ENCODE data around the gene ATP2C2.

- TF ChIP-seq PATZ1 (CRISPR knock-in tag; IDR thresholded peaks at IDR 0.05; ENCODE audit: borderline replicate concordance) (no peak), CREB5 (CRISPR knock-in tag; IDR thresholded peaks at IDR 0.05; ENCODE audit: low read depth) (no peak), SNAI2 (CRISPR knock-in tag; IDR thresholded peaks at IDR 0.05) (no peak), ZFP3 (CRISPR knock-in tag; IDR thresholded peaks at IDR 0.05) (no peak), ESRRG (CRISPR knock-in tag; IDR thresholded peaks at IDR 0.05) (no peak), ZFP30 (CRISPR knock-in tag; IDR thresholded peaks at IDR 0.05) (no peak), ARNTL (CRISPR knock-in tag; IDR thresholded peaks at IDR 0.05; ENCODE audit: borderline replicate concordance, low read depth) (no peak), POU6F1 (CRISPR knock-in tag; IDR thresholded peaks at IDR 0.05; ENCODE audit: borderline replicate concordance, low read depth) (no peak)
Measured at GRCh38 chr16:84413244-84414004, 45.1 kb downstream of the ATP2C2 start.
